AG09309 (cell line): ENCODE results near the gene PLSCR1.
"Not testable (repeated sequence)": the region's sequence is repeated elsewhere in the genome, so short reads cannot be mapped to it uniquely, and the experiment has no call there.

ENCODE experiments used
- DNase-seq: peaks from one replicate; pipeline ENCODE4 v3.0.0-alpha.2; 2010; ENCODE audit warnings: low read depth
- H3K4me3 ChIP-seq: 2 replicates; pipeline ENCODE4 v1.5.1; 2011; ENCODE audit warnings: mild to moderate bottlenecking, low read depth, low read length, moderate library complexity; ENCODE audit not compliant: control insufficient read depth
- CTCF ChIP-seq: IDR thresholded peaks from 2 replicates; pipeline ENCODE4 v1.5.1; 2011; ENCODE audit warnings: mild to moderate bottlenecking, low read depth, low read length, inconsistent platforms; ENCODE audit not compliant: insufficient read depth, control insufficient read depth; ENCODE audit errors: missing control alignments

Gene PLSCR1

GRCh38 chr3:146476094-146476740 lies 68.2 kb downstream of the PLSCR1 start:
- no peak for TF ChIP-seq CTCF
- H3K4me3 ChIP-seq = no peak overlapping the region
- DNase-seq = no peak

GRCh38 chr3:146474976-146475375 lies 69.4 kb downstream of the PLSCR1 start:
- not testable (repeated sequence) for DNase-seq, H3K4me3 ChIP-seq

GRCh38 chr3:146473726-146474125 lies 70.7 kb downstream of the PLSCR1 start:
- H3K4me3 ChIP-seq = no peak overlapping the region
- TF ChIP-seq CTCF = no peak
- DNase-seq = no peak

- no peak for DNase-seq
- no peak overlapping the region for H3K4me3 ChIP-seq
- no peak for TF ChIP-seq CTCF
These were observed 71.8 kb downstream of the PLSCR1 start for GRCh38 chr3:146472611-146473010.

GRCh38 chr3:146471012-146471411 lies 73.4 kb downstream of the PLSCR1 start:
- no peak for DNase-seq
- no peak overlapping the region for H3K4me3 ChIP-seq
- TF ChIP-seq CTCF = no peak

- no peak overlapping the region for H3K4me3 ChIP-seq
- DNase-seq = no peak
- no peak for TF ChIP-seq CTCF
These were observed 73.9 kb downstream of the PLSCR1 start for GRCh38 chr3:146470425-146470990.

GRCh38 chr3:146469150-146470017 lies 75.0 kb downstream of the PLSCR1 start, which contains the start of gene PLSCR2:
Gene PLSCR2 (minus strand): TSS chr3:146469561. CDS start chr3:146459904, 9,657 bp downstream.
- no peak for DNase-seq
- TF ChIP-seq CTCF = no peak
- H3K4me3 ChIP-seq = peak within 1 kb of the TSS; percentile 45
